H9 (cell line): ENCODE data around the gene RPL22. TPM values are rescaled to one million over a fixed set of nuclear protein-coding genes. Genes with fewer than 3 reads are reported as not detected.

Experiments
- DNase-seq: peaks from one replicate; pipeline ENCODE4 v3.0.0-alpha.2; 2017
- H2AFZ ChIP-seq: one replicate; pipeline ENCODE4 v1.6.1; 2013; ENCODE audit warnings: mild to moderate bottlenecking, low read length, control low read depth, moderate library complexity
- H2AK5ac ChIP-seq: 2 replicates; pipeline ENCODE4 v1.6.1; 2013; ENCODE audit warnings: low read length, control low read depth, mixed read lengths; ENCODE audit not compliant: insufficient read length
- H2BK120ac ChIP-seq: one replicate; pipeline ENCODE4 v1.6.1; 2013; ENCODE audit warnings: low read depth, mild to moderate bottlenecking, low read length, control low read depth, inconsistent platforms; ENCODE audit not compliant: poor library complexity, severe bottlenecking
- H2BK12ac ChIP-seq: 2 replicates; pipeline ENCODE4 v1.6.1; 2013; ENCODE audit warnings: low read length, control low read depth, mixed read lengths, low read depth; ENCODE audit not compliant: insufficient read length
- H2BK15ac ChIP-seq: 2 replicates; pipeline ENCODE4 v1.6.1; 2013; ENCODE audit warnings: low read depth, low read length, control low read depth
- H2BK20ac ChIP-seq: one replicate; pipeline ENCODE4 v1.6.1; 2013; ENCODE audit warnings: low read depth, mild to moderate bottlenecking, low read length, control low read depth, inconsistent platforms; ENCODE audit not compliant: poor library complexity, severe bottlenecking
- H2BK5ac ChIP-seq: 2 replicates; pipeline ENCODE4 v1.6.1; 2013; ENCODE audit warnings: low read length, control low read depth, mixed read lengths; ENCODE audit not compliant: insufficient read length
- H3K14ac ChIP-seq: 2 replicates; pipeline ENCODE4 v1.6.1; 2013; ENCODE audit warnings: low read length, control low read depth; ENCODE audit not compliant: insufficient read depth
- H3K18ac ChIP-seq: 2 replicates; pipeline ENCODE4 v1.6.1; 2013; ENCODE audit warnings: low read depth, mild to moderate bottlenecking, mixed read lengths, low read length, control low read depth; ENCODE audit not compliant: insufficient read length
- H3K23ac ChIP-seq: 2 replicates; pipeline ENCODE4 v1.6.1; 2013; ENCODE audit warnings: low read length, control low read depth, mixed read lengths, low read depth; ENCODE audit not compliant: insufficient read length
- H3K23me2 ChIP-seq: 2 replicates; pipeline ENCODE4 v1.6.1; 2013; ENCODE audit warnings: low read depth, mild to moderate bottlenecking, mixed read lengths, low read length, control low read depth; ENCODE audit not compliant: insufficient read length, poor library complexity, severe bottlenecking
- H3K27ac ChIP-seq: 2 replicates; pipeline ENCODE4 v1.5.1; 2013; ENCODE audit warnings: low read length, control low read depth, mixed read lengths, low read depth; ENCODE audit not compliant: insufficient read length
- H3K27me3 ChIP-seq: 2 replicates; pipeline ENCODE4 v1.6.1; 2013; ENCODE audit warnings: low read length, control low read depth, inconsistent platforms; ENCODE audit not compliant: insufficient read depth
- H3K4ac ChIP-seq: 2 replicates; pipeline ENCODE4 v1.6.1; 2013; ENCODE audit warnings: low read depth, mild to moderate bottlenecking, control low read depth, inconsistent platforms, low read length, moderate library complexity
- H3K4me1 ChIP-seq: 2 replicates; pipeline ENCODE4 v1.6.1; 2013; ENCODE audit warnings: low read length, control low read depth, inconsistent platforms; ENCODE audit not compliant: insufficient read depth
- H3K4me2 ChIP-seq: 2 replicates; pipeline ENCODE4 v1.6.1; 2013; ENCODE audit warnings: low read length, control low read depth, mixed read lengths; ENCODE audit not compliant: insufficient read length, insufficient read depth
- H3K56ac ChIP-seq: 2 replicates; pipeline ENCODE4 v1.6.1; 2013; ENCODE audit warnings: low read depth, mild to moderate bottlenecking, mixed read lengths, low read length, control low read depth; ENCODE audit not compliant: insufficient read length
- H3K79me1 ChIP-seq: 2 replicates; pipeline ENCODE4 v1.6.1; 2013; ENCODE audit warnings: low read depth, mild to moderate bottlenecking, moderate library complexity, low read length, control low read depth, inconsistent platforms; ENCODE audit not compliant: insufficient read depth, poor library complexity, severe bottlenecking
- H3K79me2 ChIP-seq: 2 replicates; pipeline ENCODE4 v1.6.1; 2013; ENCODE audit warnings: low read length, control low read depth, inconsistent platforms; ENCODE audit not compliant: insufficient read depth
- H3K9ac ChIP-seq: 2 replicates; pipeline ENCODE4 v1.6.1; 2013; ENCODE audit warnings: low read length, control low read depth, mixed read lengths; ENCODE audit not compliant: insufficient read length; ENCODE audit errors: extremely low read depth
- H3K9me3 ChIP-seq: one replicate; pipeline ENCODE4 v1.6.1; 2013; ENCODE audit warnings: low read depth, low read length, inconsistent platforms; ENCODE audit not compliant: control insufficient read depth
- H3T11ph ChIP-seq: one replicate; pipeline ENCODE4 v1.6.1; 2013; ENCODE audit warnings: mild to moderate bottlenecking, low read length, control low read depth, inconsistent platforms
- H4K20me1 ChIP-seq: one replicate; pipeline ENCODE4 v1.6.1; 2013; ENCODE audit not compliant: control insufficient read depth, insufficient read length, insufficient read depth
- H4K5ac ChIP-seq: 2 replicates; pipeline ENCODE4 v1.6.1; 2013; ENCODE audit warnings: low read depth, mild to moderate bottlenecking, mixed read lengths, low read length, control low read depth; ENCODE audit not compliant: insufficient read length
- H4K8ac ChIP-seq: replicated peaks from 2 replicates; pipeline ENCODE4 v1.6.1; 2013; ENCODE audit warnings: low read length, control low read depth, mixed read lengths, low read depth; ENCODE audit not compliant: insufficient read length
- H4K91ac ChIP-seq: 2 replicates; pipeline ENCODE4 v1.6.1; 2013; ENCODE audit warnings: low read depth, mild to moderate bottlenecking, moderate library complexity, mixed read lengths, low read length, control low read depth; ENCODE audit not compliant: insufficient read length
- H3K27ac Mint-ChIP-seq, 3 experiments: 2 replicates in 2 of 3; 3 replicates in 1 of 3; pipeline ENCODE4 v1.8.0; 2020 to 2021; ENCODE audit warnings: mixed read lengths in 3 of 3, mild to moderate bottlenecking in 1 of 3, moderate library complexity in 1 of 3
- H3K27me3 Mint-ChIP-seq: 2 replicates; pipeline ENCODE4 v1.8.0; 2021; ENCODE audit warnings: low read depth, mild to moderate bottlenecking, moderate library complexity, mixed read lengths
- H3K36me3 Mint-ChIP-seq, 3 experiments: 2 replicates in 2 of 3; 3 replicates in 1 of 3; pipeline ENCODE4 v1.8.0; 2020 to 2021; ENCODE audit warnings: low read depth in 3 of 3, mixed read lengths in 3 of 3; ENCODE audit not compliant: insufficient read depth in 1 of 3
- H3K4me1 Mint-ChIP-seq, 2 experiments: 2 replicates each; pipeline ENCODE4 v1.8.0; 2020; ENCODE audit warnings: mixed read lengths in 2 of 2
- H3K4me3 Mint-ChIP-seq, 2 experiments: 2 replicates in 1 of 2; 3 replicates in 1 of 2; pipeline ENCODE4 v1.8.0; 2020 to 2021; ENCODE audit warnings: mild to moderate bottlenecking in 2 of 2, mixed read lengths in 2 of 2, moderate library complexity in 1 of 2
- H3K9me3 Mint-ChIP-seq, 2 experiments: 2 replicates in 1 of 2; 3 replicates in 1 of 2; pipeline ENCODE4 v1.8.0; 2020; ENCODE audit warnings: mild to moderate bottlenecking in 2 of 2, mixed read lengths in 2 of 2, moderate library complexity in 1 of 2
- CTCF ChIP-seq: fragments of 200-600 bp; sonication (generic); conservative IDR thresholded peaks from 3 replicates; pipeline ENCODE4 v1.8.0; 2021; ENCODE audit warnings: antibody characterized with exemption, mild to moderate bottlenecking
- WGBS: extraction: QIAGEN DNeasy Blood & Tissue Kit; methylation state at CpG from one replicate; pipeline ENCODE4 v1.1.7; 2013; ENCODE audit warnings: missing lambda C conversion rate, low lambda C conversion rate, mixed read lengths; ENCODE audit not compliant: insufficient read length; ENCODE audit errors: extremely low coverage; 5-methylcytosine and 5-hydroxymethylcytosine counted together
- total RNA-seq: library from RNA; stranded (reverse); gene quantifications from 2 replicates; pipeline ENCODE4 v1.2.1, GENCODE V29; 2021

Gene RPL22
- total RNA-seq, 1 experiment from 2014 or later = 582 TPM

- no peak overlapping the region for H3K4me3 Mint-ChIP-seq
- H3K4me2 ChIP-seq = no peak overlapping the region
- H3K9ac ChIP-seq = no peak overlapping the region
- no peak overlapping the region for H3K14ac ChIP-seq
- no peak overlapping the region for H2AFZ ChIP-seq
- no peak overlapping the region for H4K8ac ChIP-seq
- no peak for DNase-seq
- peaks cover 20 to 25% of the 10 kb centered on the region in 2 experiments for H3K4me1 Mint-ChIP-seq
- no peaks in the 10 kb centered on the region for H3K4me1 ChIP-seq
- no peak overlapping the region for H2BK5ac ChIP-seq
- H3K36me3 Mint-ChIP-seq = no peaks in the 10 kb centered on the region
- H3K27ac Mint-ChIP-seq = no peak overlapping the region; a peak in 1 of 7 replicates
- H3K79me1 ChIP-seq = no peaks in the 10 kb centered on the region
- no peak overlapping the region for H3K4ac ChIP-seq
- H2BK120ac ChIP-seq = no peak overlapping the region
- TF ChIP-seq CTCF = no peak
- H3K27ac ChIP-seq = no peak overlapping the region
- H3K9me3 ChIP-seq = no peaks in the 10 kb centered on the region
- H3K18ac ChIP-seq = no peak overlapping the region
- peaks cover 12% of the 10 kb centered on the region for H3K27me3 Mint-ChIP-seq
- no peaks in the 10 kb centered on the region for H3K9me3 Mint-ChIP-seq
- no peak overlapping the region for H2BK12ac ChIP-seq
- H4K91ac ChIP-seq = no peak overlapping the region
- H2BK15ac ChIP-seq = no peak overlapping the region
- no peak overlapping the region for H3K56ac ChIP-seq
- no peak overlapping the region for H3T11ph ChIP-seq
- no peak overlapping the region for H2AK5ac ChIP-seq
- no peak overlapping the region for H3K23ac ChIP-seq
- no peaks in the 10 kb centered on the region for H3K79me2 ChIP-seq
- H4K20me1 ChIP-seq = no peaks in the 10 kb centered on the region
- no peak overlapping the region for H2BK20ac ChIP-seq
- H4K5ac ChIP-seq = no peak overlapping the region
- no peaks in the 10 kb centered on the region for H3K27me3 ChIP-seq
- no peaks in the 10 kb centered on the region for H3K23me2 ChIP-seq
- no CpG with 5 or more reads among the region's 8 CpGs for WGBS
Measured at GRCh38 chr1:6158181-6158580, 41.2 kb downstream of the RPL22 start.
